Heart right ventricle (tissue), 16 donors: Measurements from ENCODE around the gene RCAN2. TPM values are rescaled to one million over a fixed set of nuclear protein-coding genes. Genes with fewer than 3 reads are reported as not detected.

Experiments
- ATAC-seq, 8 donors: fragments of 200-7000 bp; cut with Tn5 transposase; one replicate each; pipeline ENCODE4 v1.9.1; 2020; ENCODE audit warnings: mild to moderate bottlenecking in 8 of 8, moderate library complexity in 8 of 8, moderate number of reproducible peaks in 1 of 8
- DNase-seq, 2 donors: peaks; one replicate each; pipeline ENCODE4 v3.0.0-alpha.2; 2020
- H3K27ac ChIP-seq, 10 donors: fragments of 200-600 bp; sonication (generic) in 2 of 10; one replicate each; pipeline versions ENCODE4 v1.5.0 to v1.8.0; 2020 to 2022; ENCODE audit warnings: mild to moderate bottlenecking in 3 of 10
- H3K27me3 ChIP-seq, 7 donors: fragments of 200-600 bp; one replicate each; pipeline ENCODE4 v1.8.0; 2021 to 2022; ENCODE audit warnings: mild to moderate bottlenecking in 2 of 7
- H3K36me3 ChIP-seq, 9 donors: fragments of 200-600 bp; sonication (generic) in 1 of 9; one replicate each; pipeline versions ENCODE4 v1.5.0 to v1.8.0; 2020 to 2022; ENCODE audit warnings: mild to moderate bottlenecking in 2 of 9
- H3K4me1 ChIP-seq, 9 donors: fragments of 200-600 bp; sonication (generic) in 1 of 9; one replicate each; pipeline versions ENCODE4 v1.5.0 to v1.8.0; 2020 to 2022; ENCODE audit warnings: mild to moderate bottlenecking in 4 of 9
- H3K4me3 ChIP-seq, 10 donors: fragments of 200-600 bp; sonication (generic) in 2 of 10; one replicate each; pipeline versions ENCODE4 v1.5.0 to v1.8.0; 2020 to 2022; ENCODE audit warnings: mild to moderate bottlenecking in 7 of 10, moderate library complexity in 2 of 10
- H3K9me3 ChIP-seq, 11 donors: fragments of 200-600 bp in 10 of 11; sonication (generic) in 2 of 11; one replicate each; pipeline versions ENCODE4 v1.5.0 to v1.8.0; 2013 to 2022; ENCODE audit warnings: mild to moderate bottlenecking in 2 of 11, control low read depth in 1 of 11, moderate library complexity in 1 of 11
- CTCF ChIP-seq, 9 donors: fragments of 200-600 bp; sonication (generic) in 2 of 9; IDR thresholded peaks; one replicate each; pipeline versions ENCODE4 v1.5.0 to v1.8.0; 2021 to 2022; ENCODE audit warnings: antibody characterized with exemption in 9 of 9, mild to moderate bottlenecking in 5 of 9, moderate library complexity in 1 of 9
- WGBS, 2 donors: extraction: QIAGEN DNeasy Blood & Tissue Kit; methylation state at CpG; one replicate each; pipeline ENCODE4 v1.1.7; 2013; ENCODE audit warnings: inconsistent platforms in 1 of 2; 5-methylcytosine and 5-hydroxymethylcytosine counted together
- intact Hi-C, 10 donors: fragments of 100-400 bp; cut with DNase I; formaldehyde crosslinking; loops; one replicate each; pipeline versions ENCODE4 v1.11.1 to v1.14.2; 2022
- long read RNA-seq, 3 donors: library from polyadenylated mRNA; unstranded; transcript quantifications; one replicate each; pipeline ENCODE4 v2.0.0, GENCODE V29; 2020 to 2021
- polyA plus RNA-seq, 2 donors: library from polyadenylated mRNA; stranded (reverse); fragments of 200-250 nt; gene quantifications; one replicate each; pipeline ENCODE4 v1.2.3, GENCODE V29; 2013
- total RNA-seq, 10 donors: library from RNA; stranded (reverse); fragmentation: NEBNext Ultra II Directional in 3 of 10; extraction: Animal tissue kit (Norgen Biotek cat#: 25700) in 3 of 10; gene quantifications; one replicate each; pipeline versions ENCODE4 v1.2.1 to v1.2.4, GENCODE V29; 2021 to 2023
- donor health status: Arrhythmogenic right ventricular cardiomyopathy.
- donor health status: ischemic (EF 13 %, LVEDD 7.1; RV severe dilation, severe dysfunction).
- donor health status: healthy with polysubstance abuse.
- donor health status: DM: no; HTN: yes; CAD: no.
- donor health status: DM: no; HTN: no; CAD: no.
- donor health status: ischemic (EF 25% LVEDD 6.9; RV normal size, moderate dysfunction).
- donor health status: ischemic (EF 25% LVEDD 5.7; RV mildly dilated, moderate dysfunction).
- donor health status: healthy.
- donor health status: DM: yes; HTN: yes; CAD: no.
- donor health status: Ischemic cardiomyopathy.
- donor health status: ischemic (EF 35%, LVEDD 5.7; RV mildly dilated, moderate dysfunction).
- donor health status: nonischemic (EF 11% LVEDD 7.7; RV severe dilation, severe dysfunction).
- donor health status: DM: yes; HTN: yes; CAD: no.
- donor health status: PGD.
- donor health status: ischemic (EF 29% LVEDD 5.4; RV normal size, mild dysfunction).
- donor health status: nonischemic (EF 23%, LVEDD 6.1; RV moderate dilation, normal function).

The RCAN2 gene
- 100 to 1,000 TPM; 291 to 352 (median 299) TPM for total RNA-seq
- 10 to 100 TPM; 51.0 to 85.4 TPM for polyA plus RNA-seq
- long read RNA-seq, donor 1, partial matches to known transcripts = 178 of 267 reads
- long read RNA-seq, donor 1, other reads (novel, unspliced or antisense) = 89 of 267 reads
- long read RNA-seq, donor 2, partial matches to known transcripts = 333 of 338 reads
- long read RNA-seq, donor 2, other reads (novel, unspliced or antisense) = 5 of 338 reads
- long read RNA-seq, donor 3, partial matches to known transcripts = 564 of 581 reads
- long read RNA-seq, donor 3, other reads (novel, unspliced or antisense) = 17 of 581 reads

DNA sequence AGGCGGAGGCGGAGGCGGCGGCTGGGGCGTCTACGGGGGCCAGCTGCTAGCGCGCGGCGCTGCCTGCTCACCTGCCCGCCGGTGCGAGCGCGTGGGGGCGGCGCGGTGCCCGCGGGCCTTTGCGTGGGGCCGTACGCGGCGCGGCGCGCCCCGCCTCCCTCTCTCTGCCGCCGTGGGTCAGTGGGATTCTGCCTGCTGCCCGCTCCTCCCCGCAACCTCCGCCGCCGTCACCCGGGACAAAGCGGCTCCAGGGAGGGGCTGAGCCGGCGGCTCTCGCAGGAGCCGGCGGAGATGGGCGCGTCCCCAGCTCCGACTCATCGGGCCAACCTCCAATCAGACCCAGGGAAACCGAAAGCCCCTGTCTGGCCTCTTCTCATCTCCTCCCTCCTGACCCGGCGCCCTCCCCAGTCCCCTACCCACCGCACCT, at the start of gene RCAN2:
Gene RCAN2 (minus strand): TSS at position 249 of the 427 bp plus-strand sequence.
- no peaks in the 10 kb centered on the region for H3K9me3 ChIP-seq
- peak; percentile 88 to 94 (median 92) for ATAC-seq
- intact Hi-C loops = loop anchor here (1.0 to 10.0 kb wide), 12 partner anchors 20 to 396 kb away; no protein-coding TSS in a partner anchor
- H3K27ac ChIP-seq = peak within 1 kb of the TSS; percentile 70 to 97 (median 90)
- H3K4me3 ChIP-seq = peak within 1 kb of the TSS; percentile 55 to 79 (median 70)
- no peak for TF ChIP-seq CTCF (IDR thresholded peaks at IDR 0.05)
- 0 to 1% methylated on average over 13 to 50 of the region's 51 CpGs for WGBS, 2 donors
- peaks cover 0 to 49% (median 15%) of the 10 kb centered on the region in 9 donors for H3K4me1 ChIP-seq
- H3K36me3 ChIP-seq = no peaks in the 10 kb centered on the region
- peaks cover 0 to 69% (median 0%) of the 10 kb centered on the region in 7 donors for H3K27me3 ChIP-seq
- peak; percentile 77 to 82 for DNase-seq

GRCh38 chr6:46539866-46540265, 48.6 kb upstream of the RCAN2 start:
- no peak for TF ChIP-seq CTCF (IDR thresholded peaks at IDR 0.05)
- no peaks in the 10 kb centered on the region for H3K27me3 ChIP-seq
- no peak overlapping the region for H3K27ac ChIP-seq
- no peaks in the 10 kb centered on the region for H3K36me3 ChIP-seq
- ATAC-seq = no peak
- H3K9me3 ChIP-seq = peaks cover 0 to 26% (median 11%) of the 10 kb centered on the region in 11 donors
- no peaks in the 10 kb centered on the region for H3K4me1 ChIP-seq
- intact Hi-C loops = no loop called here
- WGBS, 2 donors = 80 to 86% methylated on average over 2 of the region's 2 CpGs
- no peak overlapping the region for H3K4me3 ChIP-seq
- no peak for DNase-seq

- Histone ChIP-seq H3K4me3 (no peak overlapping the region), H3K4me1 (no peaks in the 10 kb centered on the region), H3K9me3 (peaks cover 0 to 19% (median 4%) of the 10 kb centered on the region in 11 donors), H3K36me3 (no peaks in the 10 kb centered on the region), H3K27ac (no peak overlapping the region), H3K27me3 (no peaks in the 10 kb centered on the region)
- no peak for DNase-seq
- TF ChIP-seq CTCF (IDR thresholded peaks at IDR 0.05) = no peak
- no peak for ATAC-seq
- 70 to 74% methylated on average over 6 of the region's 6 CpGs for WGBS, 2 donors
- intact Hi-C loops = no loop called here
These were observed 47.7 kb upstream of the RCAN2 start for GRCh38 chr6:46538800-46539480.

DNA sequence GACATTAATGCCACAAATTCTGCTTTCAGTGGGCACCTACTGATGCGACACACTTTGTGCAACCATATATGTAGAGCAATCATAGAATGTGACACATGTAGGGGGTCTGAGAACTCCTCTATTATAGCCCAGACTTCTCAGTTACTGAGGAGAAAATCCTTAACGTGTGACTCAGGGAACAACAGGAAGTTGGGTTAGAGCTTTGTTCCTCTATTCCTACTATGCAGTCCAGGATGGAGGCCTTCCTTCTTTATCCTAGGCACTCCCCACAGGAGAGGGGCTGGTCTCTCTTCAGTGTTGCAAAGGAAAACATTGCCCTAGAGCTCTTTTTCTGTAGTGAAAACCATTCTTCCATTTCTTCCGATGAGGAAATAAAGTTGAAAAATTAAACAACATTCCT, 39.6 kb upstream of the RCAN2 start:
- 72 to 74% methylated on average over 3 of the region's 3 CpGs for WGBS, 2 donors
- no peak overlapping the region for H3K27ac ChIP-seq
- TF ChIP-seq CTCF (IDR thresholded peaks at IDR 0.05) = no peak

More for the DNA sequence above, 39.6 kb upstream of the RCAN2 start:
- Histone ChIP-seq H3K4me1 (peaks cover 0 to 8% (median 0%) of the 10 kb centered on the region in 9 donors), H3K27me3 (no peaks in the 10 kb centered on the region), H3K9me3 (peaks cover 0 to 7% (median 0%) of the 10 kb centered on the region in 11 donors), H3K4me3 (no peak overlapping the region), H3K36me3 (no peaks in the 10 kb centered on the region)
- DNase-seq (no peak), ATAC-seq (no peak)
- intact Hi-C loops = no loop called here
